PFSK-1 (cell line): Measurements from ENCODE around the gene JPH2.

Experiments
- FOXP2 ChIP-seq: optimal IDR thresholded peaks from 2 replicates; pipeline ENCODE3; 2011; ENCODE audit warnings: borderline replicate concordance, control low read depth, inconsistent platforms; ENCODE audit not compliant: insufficient read depth; ENCODE audit errors: extremely low read length, extremely low read depth
- POLR2AphosphoS5 ChIP-seq: IDR thresholded peaks from 2 replicates; pipeline ENCODE4 v1.6.1; 2012; ENCODE audit warnings: low read depth, mild to moderate bottlenecking, control low read depth, low read length, moderate library complexity
- SIN3A ChIP-seq: IDR thresholded peaks from 2 replicates; pipeline ENCODE4 v1.6.1; 2012; ENCODE audit warnings: mild to moderate bottlenecking, low read length, moderate library complexity, borderline replicate concordance; ENCODE audit not compliant: insufficient read depth
- TAF1 ChIP-seq: IDR thresholded peaks from 2 replicates; pipeline ENCODE4 v1.6.1; 2012; ENCODE audit warnings: low read length, control low read depth, borderline replicate concordance; ENCODE audit not compliant: insufficient read depth
- TF ChIP-seq, protein P1 (sequence below), 2 experiments: IDR thresholded peaks; 2 replicates each; pipeline versions ENCODE4 v1.6.1 to v1.8.0; 2011 to 2012; ENCODE audit warnings: low read depth in 2 of 2, low read length in 2 of 2, control low read depth in 1 of 2, inconsistent platforms in 1 of 2, mild to moderate bottlenecking in 1 of 2, moderate library complexity in 1 of 2; ENCODE audit not compliant: insufficient read depth in 1 of 2

DNA sequence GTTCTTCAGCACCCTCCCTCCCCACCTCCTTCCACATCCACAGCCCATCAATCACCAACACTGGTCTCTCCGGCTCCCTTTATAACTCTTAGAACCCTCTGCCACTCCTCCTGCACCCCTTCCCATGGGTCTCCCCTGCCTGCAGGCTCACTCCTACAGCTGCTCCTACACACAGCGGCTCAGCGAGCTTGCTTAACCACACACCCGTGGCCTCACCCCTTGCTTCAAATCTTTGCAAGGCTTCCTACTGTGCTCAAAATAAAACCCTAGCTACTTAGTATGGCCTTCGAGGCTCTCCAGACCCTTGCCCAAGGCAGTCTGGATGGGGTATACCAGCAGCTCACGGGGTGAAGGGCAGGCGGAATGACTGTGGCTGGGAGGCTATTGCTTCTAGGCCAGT, 63.7 kb downstream of the JPH2 start:
- no peak for TF ChIP-seq SIN3A
- TF ChIP-seq, protein P1, sequence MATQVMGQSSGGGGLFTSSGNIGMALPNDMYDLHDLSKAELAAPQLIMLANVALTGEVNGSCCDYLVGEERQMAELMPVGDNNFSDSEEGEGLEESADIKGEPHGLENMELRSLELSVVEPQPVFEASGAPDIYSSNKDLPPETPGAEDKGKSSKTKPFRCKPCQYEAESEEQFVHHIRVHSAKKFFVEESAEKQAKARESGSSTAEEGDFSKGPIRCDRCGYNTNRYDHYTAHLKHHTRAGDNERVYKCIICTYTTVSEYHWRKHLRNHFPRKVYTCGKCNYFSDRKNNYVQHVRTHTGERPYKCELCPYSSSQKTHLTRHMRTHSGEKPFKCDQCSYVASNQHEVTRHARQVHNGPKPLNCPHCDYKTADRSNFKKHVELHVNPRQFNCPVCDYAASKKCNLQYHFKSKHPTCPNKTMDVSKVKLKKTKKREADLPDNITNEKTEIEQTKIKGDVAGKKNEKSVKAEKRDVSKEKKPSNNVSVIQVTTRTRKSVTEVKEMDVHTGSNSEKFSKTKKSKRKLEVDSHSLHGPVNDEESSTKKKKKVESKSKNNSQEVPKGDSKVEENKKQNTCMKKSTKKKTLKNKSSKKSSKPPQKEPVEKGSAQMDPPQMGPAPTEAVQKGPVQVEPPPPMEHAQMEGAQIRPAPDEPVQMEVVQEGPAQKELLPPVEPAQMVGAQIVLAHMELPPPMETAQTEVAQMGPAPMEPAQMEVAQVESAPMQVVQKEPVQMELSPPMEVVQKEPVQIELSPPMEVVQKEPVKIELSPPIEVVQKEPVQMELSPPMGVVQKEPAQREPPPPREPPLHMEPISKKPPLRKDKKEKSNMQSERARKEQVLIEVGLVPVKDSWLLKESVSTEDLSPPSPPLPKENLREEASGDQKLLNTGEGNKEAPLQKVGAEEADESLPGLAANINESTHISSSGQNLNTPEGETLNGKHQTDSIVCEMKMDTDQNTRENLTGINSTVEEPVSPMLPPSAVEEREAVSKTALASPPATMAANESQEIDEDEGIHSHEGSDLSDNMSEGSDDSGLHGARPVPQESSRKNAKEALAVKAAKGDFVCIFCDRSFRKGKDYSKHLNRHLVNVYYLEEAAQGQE (IDR thresholded peaks at IDR 0.05; ENCODE audit: insufficient read depth in 1 of 2, low read depth in 2 of 2, low read length in 2 of 2), result no peak
- TF ChIP-seq POLR2AphosphoS5, result no peak
- no peak for TF ChIP-seq TAF1
- TF ChIP-seq FOXP2, result no peak
